Memory B cell (primary cell): ENCODE results near the gene NPPB.

Experiments
- ATAC-seq: fragments of 150-1000 bp; cut with Tn5 transposase; 2 replicates; pipeline ENCODE4 v1.10.0; 2021; ENCODE audit warnings: low read depth, mild to moderate bottlenecking, moderate library complexity
- DNase-seq, 2 donors: peaks; one replicate each; pipeline ENCODE4 v3.0.0; 2022; ENCODE audit warnings: low spot score in 2 of 2
- H3K27ac Mint-ChIP-seq: one replicate; pipeline ENCODE4 v1.8.0; 2022; ENCODE audit warnings: mild to moderate bottlenecking, moderate library complexity, mixed read lengths
- H3K27me3 Mint-ChIP-seq: one replicate; pipeline ENCODE4 v1.8.0; 2022; ENCODE audit warnings: mixed read lengths
- H3K36me3 Mint-ChIP-seq: one replicate; pipeline ENCODE4 v1.8.0; 2022; ENCODE audit warnings: mild to moderate bottlenecking, mixed read lengths
- H3K4me1 Mint-ChIP-seq: one replicate; pipeline ENCODE4 v1.8.0; 2022; ENCODE audit warnings: mixed read lengths
- H3K4me3 Mint-ChIP-seq: one replicate; pipeline ENCODE4 v1.8.0; 2022; ENCODE audit warnings: mild to moderate bottlenecking, moderate library complexity, mixed read lengths
- H3K9me3 Mint-ChIP-seq: one replicate; pipeline ENCODE4 v1.8.0; 2022; ENCODE audit warnings: mixed read lengths

Gene NPPB

GRCh38 chr1:11875094-11875493, 16.3 kb upstream of the NPPB start:
- no peak overlapping the region for H3K27ac Mint-ChIP-seq
- H3K4me1 Mint-ChIP-seq, result no peaks in the 10 kb centered on the region
- no peak overlapping the region for H3K4me3 Mint-ChIP-seq
- peaks cover 25% of the 10 kb centered on the region for H3K27me3 Mint-ChIP-seq
- no peaks in the 10 kb centered on the region for H3K36me3 Mint-ChIP-seq
- ATAC-seq, result no peak
- H3K9me3 Mint-ChIP-seq, result no peaks in the 10 kb centered on the region
- no peak for DNase-seq

- Mint-ChIP-seq H3K27me3 (peaks cover 25% of the 10 kb centered on the region), H3K9me3 (no peaks in the 10 kb centered on the region), H3K36me3 (no peaks in the 10 kb centered on the region), H3K27ac (no peak overlapping the region), H3K4me1 (no peaks in the 10 kb centered on the region), H3K4me3 (no peak overlapping the region)
- DNase-seq (no peak), ATAC-seq (no peak)
Observed at GRCh38 chr1:11874624-11875023, 15.9 kb upstream of the NPPB start.

GRCh38 chr1:11874258-11874562, 15.5 kb upstream of the NPPB start:
- DNase-seq (no peak), ATAC-seq (no peak)
- H3K4me1 Mint-ChIP-seq, result no peaks in the 10 kb centered on the region
- H3K27me3 Mint-ChIP-seq, result peaks cover 26% of the 10 kb centered on the region
- H3K9me3 Mint-ChIP-seq, result no peaks in the 10 kb centered on the region
- H3K36me3 Mint-ChIP-seq, result no peaks in the 10 kb centered on the region
- no peak overlapping the region for H3K27ac Mint-ChIP-seq
- H3K4me3 Mint-ChIP-seq, result no peak overlapping the region

DNA sequence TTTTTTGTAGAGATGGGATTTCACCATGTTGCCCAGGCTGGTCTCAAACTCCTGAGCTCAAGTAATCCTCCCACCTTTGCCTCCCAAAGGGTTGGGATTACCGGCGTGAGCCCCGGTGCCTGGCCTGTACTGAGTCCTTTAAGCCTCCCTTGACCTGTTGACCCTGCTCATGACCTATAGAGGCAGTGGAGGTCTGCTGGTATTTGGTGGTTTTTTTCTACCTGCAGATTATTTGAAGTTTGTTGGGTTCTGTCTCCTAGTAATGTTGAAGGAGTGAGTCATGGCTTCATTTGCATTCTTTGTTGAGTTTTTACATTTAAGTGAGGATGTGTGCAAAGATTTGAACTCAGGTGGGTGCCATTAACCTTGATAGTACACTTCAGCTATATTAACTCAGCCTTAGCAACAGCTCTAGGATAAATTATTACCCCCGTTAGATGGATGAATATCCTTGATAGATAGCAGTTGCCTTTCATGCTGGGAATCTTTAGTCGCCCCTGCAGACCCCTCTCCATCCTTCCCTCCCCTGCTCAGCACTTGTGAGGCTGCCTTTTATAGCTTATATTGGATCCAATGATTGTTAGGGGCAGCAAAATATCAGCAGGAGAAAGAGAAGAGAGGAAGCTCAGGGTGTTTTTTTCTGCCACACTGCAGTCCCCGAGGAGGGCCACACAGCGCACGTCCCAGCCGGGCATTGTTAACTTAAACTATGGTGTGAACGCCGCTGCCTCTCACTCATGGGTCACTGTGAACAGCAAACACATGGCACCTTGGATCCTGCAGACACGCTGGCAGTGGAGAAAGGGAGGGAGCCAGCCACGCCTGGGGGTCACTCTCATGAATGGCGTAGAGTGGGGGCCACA, 14.9 kb upstream of the NPPB start:
- ATAC-seq (no peak), DNase-seq (no peak)
- no peaks in the 10 kb centered on the region for H3K9me3 Mint-ChIP-seq

DNA sequence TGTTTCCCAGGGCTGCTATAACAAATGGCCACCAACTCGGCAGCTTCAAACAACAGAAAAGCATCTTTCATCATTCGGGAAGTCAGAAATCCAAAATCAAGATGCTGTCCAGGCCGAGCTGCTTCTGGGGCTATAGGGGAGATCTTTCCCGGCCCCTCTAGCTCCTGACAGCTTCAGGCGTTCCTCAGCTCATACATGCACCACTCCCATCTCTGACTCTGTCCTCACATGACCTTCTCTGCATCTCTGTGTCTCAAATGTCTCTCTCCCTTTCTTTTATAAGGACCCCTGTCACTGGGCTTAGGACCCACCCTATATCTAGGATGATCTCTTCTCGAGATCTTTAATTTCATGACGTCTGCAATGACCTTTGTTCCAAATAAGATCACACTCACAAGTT, 13.8 kb upstream of the NPPB start:
- DNase-seq (no peak), ATAC-seq (no peak)
- Mint-ChIP-seq H3K4me1 (no peaks in the 10 kb centered on the region), H3K27ac (no peak overlapping the region), H3K27me3 (peaks cover 22% of the 10 kb centered on the region), H3K36me3 (no peaks in the 10 kb centered on the region), H3K9me3 (no peaks in the 10 kb centered on the region), H3K4me3 (no peak overlapping the region)

More for the DNA sequence above, 14.9 kb upstream of the NPPB start:
- peaks cover 22% of the 10 kb centered on the region for H3K27me3 Mint-ChIP-seq
- H3K4me1 Mint-ChIP-seq, result no peaks in the 10 kb centered on the region
- no peak overlapping the region for H3K4me3 Mint-ChIP-seq
- H3K36me3 Mint-ChIP-seq, result no peaks in the 10 kb centered on the region
- no peak overlapping the region for H3K27ac Mint-ChIP-seq

- Mint-ChIP-seq H3K27me3 (peaks cover 13% of the 10 kb centered on the region), H3K27ac (no peak overlapping the region), H3K4me1 (no peaks in the 10 kb centered on the region), H3K4me3 (no peak overlapping the region), H3K9me3 (no peaks in the 10 kb centered on the region), H3K36me3 (no peaks in the 10 kb centered on the region)
- no peak for DNase-seq
- ATAC-seq, result no peak
Observed at GRCh38 chr1:11869650-11870207, 11.0 kb upstream of the NPPB start.

GRCh38 chr1:11869104-11869503, 10.4 kb upstream of the NPPB start:
- Mint-ChIP-seq H3K27ac (no peak overlapping the region), H3K27me3 (peaks cover 12% of the 10 kb centered on the region)

GRCh38 chr1:11868331-11868980, 9.7 kb upstream of the NPPB start:
- Mint-ChIP-seq H3K36me3 (no peaks in the 10 kb centered on the region), H3K4me3 (no peak overlapping the region)

More at GRCh38 chr1:11869104-11869503, 10.4 kb upstream of the NPPB start:
- no peak for ATAC-seq
- no peaks in the 10 kb centered on the region for H3K36me3 Mint-ChIP-seq
- no peak for DNase-seq
- no peak overlapping the region for H3K4me3 Mint-ChIP-seq
- no peaks in the 10 kb centered on the region for H3K9me3 Mint-ChIP-seq
- no peaks in the 10 kb centered on the region for H3K4me1 Mint-ChIP-seq

DNA sequence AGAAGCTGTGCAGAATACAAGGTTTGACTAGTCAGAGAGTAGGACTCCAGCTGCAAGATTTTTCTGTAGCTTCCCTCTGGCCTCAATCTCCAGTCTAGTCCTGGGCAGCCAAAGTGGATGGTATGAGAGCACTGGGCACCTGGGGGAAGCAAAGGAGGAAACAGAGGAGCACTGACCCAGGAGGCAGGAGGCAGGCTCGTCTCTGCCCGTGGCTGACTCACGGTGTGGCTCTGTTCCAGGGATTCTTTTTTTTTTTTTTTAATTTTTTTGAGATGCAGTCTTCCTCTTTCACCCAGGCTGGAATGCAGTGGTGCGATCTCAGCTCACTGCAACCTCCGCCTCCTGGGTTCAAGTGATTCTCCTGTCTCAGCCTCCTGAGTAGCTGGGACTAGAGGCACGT, 4.1 kb upstream of the NPPB start:
- ATAC-seq, result no peak
- DNase-seq, result no peak
- no peaks in the 10 kb centered on the region for H3K9me3 Mint-ChIP-seq
- peaks cover 23% of the 10 kb centered on the region for H3K27me3 Mint-ChIP-seq
- no peaks in the 10 kb centered on the region for H3K36me3 Mint-ChIP-seq
- no peaks in the 10 kb centered on the region for H3K4me1 Mint-ChIP-seq
- no peak overlapping the region for H3K27ac Mint-ChIP-seq
- H3K4me3 Mint-ChIP-seq, result no peak overlapping the region

More at GRCh38 chr1:11868331-11868980, 9.7 kb upstream of the NPPB start:
- no peak for DNase-seq
- Mint-ChIP-seq H3K27me3 (peaks cover 9% of the 10 kb centered on the region), H3K27ac (no peak overlapping the region), H3K4me1 (no peaks in the 10 kb centered on the region), H3K9me3 (no peaks in the 10 kb centered on the region)
- ATAC-seq, result no peak

- Mint-ChIP-seq H3K27me3 (peaks cover 26% of the 10 kb centered on the region), H3K36me3 (no peaks in the 10 kb centered on the region), H3K4me3 (no peak overlapping the region), H3K27ac (no peak overlapping the region), H3K4me1 (no peaks in the 10 kb centered on the region), H3K9me3 (no peaks in the 10 kb centered on the region)
- DNase-seq (no peak), ATAC-seq (no peak)
Observed at GRCh38 chr1:11860587-11860986, 1.8 kb upstream of the NPPB start.

DNA sequence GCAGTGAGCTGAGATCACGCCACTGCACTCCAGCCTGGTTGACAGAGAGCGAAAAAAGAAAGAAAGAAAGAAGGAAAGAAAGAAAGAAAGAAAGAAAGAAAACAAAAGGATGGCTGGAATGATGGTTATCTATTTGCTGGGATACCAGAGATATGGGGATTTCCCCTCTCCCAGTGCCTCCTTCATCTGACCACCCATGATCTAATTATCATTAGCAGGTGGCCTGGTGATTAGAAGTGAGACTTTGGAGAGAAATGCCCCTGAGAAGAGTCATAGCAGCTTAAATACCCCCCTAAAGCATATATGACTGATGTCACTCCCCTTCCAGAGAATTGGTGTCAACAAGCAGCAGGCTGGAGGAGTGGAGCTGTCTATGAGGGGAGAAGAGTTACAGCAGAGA, 1.3 kb upstream of the NPPB start:
- no peak overlapping the region for H3K4me3 Mint-ChIP-seq
- ATAC-seq (no peak), DNase-seq (no peak)
- no peak overlapping the region for H3K27ac Mint-ChIP-seq
- no peaks in the 10 kb centered on the region for H3K36me3 Mint-ChIP-seq
- H3K27me3 Mint-ChIP-seq, result peaks cover 26% of the 10 kb centered on the region
- H3K4me1 Mint-ChIP-seq, result no peaks in the 10 kb centered on the region
- no peaks in the 10 kb centered on the region for H3K9me3 Mint-ChIP-seq

DNA sequence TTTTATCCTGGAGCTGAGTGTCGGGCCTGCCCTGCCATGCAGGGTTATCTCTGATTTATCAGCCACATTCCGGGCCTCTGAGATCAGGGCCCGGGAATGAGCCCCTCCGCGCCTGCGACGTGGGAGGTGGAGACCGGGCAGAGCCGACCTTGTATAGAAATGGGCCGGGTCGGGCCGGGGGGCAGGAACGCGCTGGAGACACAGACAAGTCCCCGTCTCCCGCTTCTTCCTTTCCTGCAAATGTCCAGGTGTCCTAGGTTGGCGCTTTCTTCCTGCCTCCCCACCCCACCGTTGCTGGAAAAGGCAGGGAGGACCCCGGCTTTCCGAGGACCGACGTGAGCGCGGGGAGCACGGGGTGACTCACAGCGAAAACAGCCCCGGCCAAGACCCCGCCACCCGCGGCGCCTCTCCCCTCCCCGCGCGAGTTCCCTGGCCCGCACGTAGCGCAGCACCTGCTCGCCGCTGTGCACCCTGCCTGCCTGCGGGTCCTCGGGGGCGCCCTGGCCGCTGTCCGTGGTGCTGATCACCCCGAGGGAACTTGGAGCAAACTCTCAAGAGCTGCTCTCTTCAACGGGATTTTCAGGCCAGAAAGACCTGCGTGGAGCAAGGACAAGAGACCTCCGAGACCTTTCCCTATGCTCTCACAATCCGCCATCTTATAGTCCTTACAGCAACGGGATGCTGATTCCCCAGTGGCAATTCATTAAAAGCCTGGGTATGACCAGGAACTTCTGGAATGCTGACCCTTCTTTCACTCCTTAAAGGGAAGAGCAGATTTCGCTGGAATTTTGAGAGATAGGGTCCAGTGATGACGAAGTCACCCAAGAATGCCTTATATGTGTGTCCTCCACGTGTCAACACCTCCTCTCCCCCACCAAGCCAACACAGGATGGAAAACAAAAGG, 475 bp upstream of the NPPB start:
- peak; percentile 70 to 74 for DNase-seq
- Mint-ChIP-seq H3K27me3 (peaks cover 28% of the 10 kb centered on the region), H3K9me3 (no peaks in the 10 kb centered on the region), H3K4me3 (no peak overlapping the region), H3K36me3 (no peaks in the 10 kb centered on the region), H3K27ac (no peak overlapping the region), H3K4me1 (no peaks in the 10 kb centered on the region)
- ATAC-seq, result peak; percentile 90

GRCh38 chr1:11858158-11858557, 587 bp downstream of the NPPB start:
- Mint-ChIP-seq H3K4me3 (no peak overlapping the region), H3K27ac (no peak overlapping the region), H3K4me1 (no peaks in the 10 kb centered on the region), H3K27me3 (peaks cover 28% of the 10 kb centered on the region), H3K9me3 (no peaks in the 10 kb centered on the region), H3K36me3 (no peaks in the 10 kb centered on the region)
- ATAC-seq, result no peak
- DNase-seq, result no peak
